A673 (cell line): ENCODE results near the gene NEURL1B.

ENCODE experiments used
- CTCF ChIP-seq: fragments of 300-800, 200-600 bp; sonication (generic); conservative IDR thresholded peaks from 2 replicates; pipeline ENCODE4 v1.5.1; 2017; ENCODE audit warnings: low read depth, mild to moderate bottlenecking, antibody characterized with exemption, low read length, moderate library complexity, mixed read lengths
- EZH2 ChIP-seq: fragments of 200-600 bp; sonication (generic); IDR thresholded peaks from 2 replicates; pipeline ENCODE4 v1.6.1; 2017; ENCODE audit warnings: borderline replicate concordance, low read depth, mild to moderate bottlenecking, mixed read lengths, antibody characterized with exemption, low read length; ENCODE audit not compliant: poor library complexity, severe bottlenecking

DNA sequence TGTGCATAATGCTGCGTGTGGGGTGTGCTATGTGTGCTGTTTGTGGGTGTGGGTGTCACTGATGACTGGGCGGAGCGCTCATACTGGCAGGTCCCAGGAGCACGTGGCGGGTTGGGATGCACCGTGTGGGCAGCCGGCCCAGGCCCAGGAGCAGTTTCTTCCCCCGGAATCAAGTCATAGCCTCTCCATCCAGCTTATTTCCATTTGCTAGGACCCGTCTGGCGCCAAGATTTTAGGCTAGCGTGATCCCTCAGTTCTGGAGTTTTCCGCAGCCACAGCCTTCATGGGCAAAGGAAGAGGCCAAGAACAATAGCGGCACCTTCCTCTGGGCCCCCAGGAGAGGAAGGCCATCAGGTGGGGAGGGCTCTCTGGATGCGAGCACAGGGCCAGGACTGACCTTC, 43.3 kb upstream of the NEURL1B start:
- no peak for TF ChIP-seq CTCF
- no peak for TF ChIP-seq EZH2
